Measurements from ENCODE around the gene C11orf65.

Gene C11orf65, protein sequence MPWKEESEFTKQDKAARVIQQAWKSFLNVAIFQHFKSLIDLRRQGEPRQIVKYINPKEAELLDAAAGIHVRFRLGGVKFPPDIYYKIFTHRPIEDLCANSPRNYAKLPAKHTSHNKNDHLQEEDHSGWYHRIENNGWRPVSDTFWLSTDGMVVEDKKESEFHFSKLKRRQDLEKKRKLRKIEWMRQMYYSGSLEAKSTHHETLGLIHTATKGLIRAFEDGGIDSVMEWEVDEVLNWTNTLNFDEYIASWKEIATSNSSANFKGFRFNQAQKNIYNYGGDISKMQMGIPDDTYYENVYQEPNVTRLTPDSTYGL

DNA sequence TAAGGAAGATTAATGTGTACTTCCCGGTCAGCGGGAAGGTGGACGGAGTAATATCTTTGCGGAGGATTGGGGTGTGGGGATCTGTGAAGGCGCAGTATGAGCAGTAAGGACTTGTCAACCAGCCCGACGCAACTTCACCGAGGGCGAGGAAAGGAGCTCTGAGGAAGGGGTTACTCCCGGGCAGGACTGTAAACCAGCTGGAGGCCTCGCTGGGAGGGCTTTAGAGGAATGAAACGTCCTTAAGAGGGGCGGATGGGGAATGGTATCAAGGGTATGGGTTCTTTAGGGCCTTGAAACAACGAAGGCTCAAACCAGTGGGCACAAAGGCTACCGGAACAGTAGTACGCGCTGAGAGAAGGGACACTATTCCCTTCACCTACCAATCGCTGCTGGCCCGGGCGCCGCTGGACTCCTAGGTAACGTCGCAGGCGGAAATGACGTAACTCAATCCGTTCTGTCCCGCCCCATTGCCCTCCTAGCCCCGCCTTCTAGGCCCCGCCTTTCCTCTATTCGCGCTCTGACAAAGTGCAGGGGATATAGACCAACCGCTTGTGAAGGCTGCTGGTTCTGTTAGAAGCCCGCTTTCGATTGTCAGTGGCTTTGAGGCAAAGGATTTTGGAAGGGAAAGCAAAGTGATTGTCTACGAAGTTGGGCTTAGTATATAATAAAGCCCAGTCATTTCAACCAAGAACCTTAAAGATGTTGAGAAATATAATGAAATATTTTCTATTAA lies at the start of gene C11orf65:
Gene C11orf65, minus strand, starts transcription at position 439 of the 733 bp plus-strand sequence. CDS start 5,970 bp downstream, outside the sequence.
- peak; percentile 97 for DNase-seq (ENCODE audit: low read depth)

- DNase-seq (ENCODE audit: low read depth), result no peak
Observed at GRCh38 chr11:108516125-108516524, 48.8 kb upstream of the C11orf65 start.

DNA sequence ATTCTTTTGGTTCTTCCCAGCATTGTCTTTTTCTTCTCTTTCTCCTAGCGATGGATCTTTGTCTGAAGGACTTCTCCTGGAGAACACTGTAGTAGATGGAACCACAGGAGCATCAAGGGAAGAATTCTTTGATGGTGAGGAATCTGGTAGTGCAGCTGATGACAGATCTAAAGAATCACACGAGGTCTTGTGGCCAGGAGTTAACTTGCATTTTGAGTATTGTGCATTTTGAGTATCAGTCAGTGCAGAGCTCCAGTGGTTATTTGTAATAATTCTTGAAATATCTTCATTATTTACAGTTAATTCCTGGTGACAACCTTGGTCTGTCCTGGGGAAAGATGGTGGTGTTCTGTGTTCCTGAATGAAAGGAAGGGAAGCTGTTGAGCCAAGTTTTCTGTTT lies 45.4 kb upstream of the C11orf65 start:
- no peak for DNase-seq (ENCODE audit: low read depth)

DNA sequence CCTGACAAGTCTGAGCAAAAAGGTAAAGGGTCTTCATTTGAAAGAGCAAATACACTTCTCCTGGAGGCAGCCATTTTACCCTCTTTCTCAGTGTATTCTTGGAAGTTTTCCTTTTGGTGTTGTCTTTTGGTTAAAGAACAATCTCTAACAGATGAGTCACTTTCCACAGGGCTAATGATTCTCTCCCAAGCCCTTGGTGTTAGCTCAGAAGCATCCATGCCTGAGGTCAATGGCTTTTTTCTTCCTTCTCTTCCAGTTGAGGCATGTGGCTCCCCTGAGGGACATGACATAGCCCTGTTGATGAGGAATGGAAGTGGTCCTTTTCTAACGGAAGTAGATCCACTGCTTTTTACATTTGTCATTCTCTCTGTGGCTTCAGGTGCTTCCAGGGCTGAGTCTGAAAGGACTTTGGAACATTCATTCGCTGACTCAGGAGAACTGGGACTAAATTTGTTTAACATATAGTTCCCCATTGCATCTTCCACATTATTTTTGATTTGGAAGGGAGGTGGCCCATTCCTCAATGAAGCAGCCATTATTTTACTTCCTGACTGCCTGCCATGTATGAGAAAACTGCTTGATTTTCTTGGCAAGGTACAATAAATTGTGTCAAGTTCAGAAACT lies 44.6 kb upstream of the C11orf65 start:
- peak; percentile 78 for DNase-seq (ENCODE audit: low read depth)

GRCh38 chr11:108508653-108509593 lies 41.6 kb upstream of the C11orf65 start:
- no peak for DNase-seq (ENCODE audit: low read depth)

- peak; percentile 17 for DNase-seq (ENCODE audit: low read depth)
Observed at GRCh38 chr11:108501396-108501795, 34.1 kb upstream of the C11orf65 start.

DNA sequence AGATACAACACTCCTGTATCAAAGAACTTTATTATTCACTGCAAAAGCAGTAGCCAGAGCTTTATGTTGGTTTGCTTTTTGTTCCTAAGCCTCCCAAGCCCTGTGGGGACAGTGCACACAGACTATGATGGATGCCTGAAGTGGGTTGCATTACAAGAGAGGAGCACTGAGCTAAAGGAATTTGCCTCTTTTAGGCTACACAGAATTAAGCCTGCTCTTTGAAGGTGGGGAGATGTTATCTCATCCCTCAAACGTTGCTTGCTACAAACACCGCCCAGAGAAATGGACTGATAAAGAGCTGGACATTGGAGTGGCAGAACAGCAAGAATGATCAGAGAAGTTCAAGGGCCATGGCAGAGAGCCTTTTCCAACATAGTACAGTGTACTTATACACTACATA lies 33.4 kb upstream of the C11orf65 start:
- DNase-seq (ENCODE audit: low read depth), result no peak

GRCh38 chr11:108500169-108500568 lies 32.8 kb upstream of the C11orf65 start:
- DNase-seq (ENCODE audit: low read depth), result no peak

DNA sequence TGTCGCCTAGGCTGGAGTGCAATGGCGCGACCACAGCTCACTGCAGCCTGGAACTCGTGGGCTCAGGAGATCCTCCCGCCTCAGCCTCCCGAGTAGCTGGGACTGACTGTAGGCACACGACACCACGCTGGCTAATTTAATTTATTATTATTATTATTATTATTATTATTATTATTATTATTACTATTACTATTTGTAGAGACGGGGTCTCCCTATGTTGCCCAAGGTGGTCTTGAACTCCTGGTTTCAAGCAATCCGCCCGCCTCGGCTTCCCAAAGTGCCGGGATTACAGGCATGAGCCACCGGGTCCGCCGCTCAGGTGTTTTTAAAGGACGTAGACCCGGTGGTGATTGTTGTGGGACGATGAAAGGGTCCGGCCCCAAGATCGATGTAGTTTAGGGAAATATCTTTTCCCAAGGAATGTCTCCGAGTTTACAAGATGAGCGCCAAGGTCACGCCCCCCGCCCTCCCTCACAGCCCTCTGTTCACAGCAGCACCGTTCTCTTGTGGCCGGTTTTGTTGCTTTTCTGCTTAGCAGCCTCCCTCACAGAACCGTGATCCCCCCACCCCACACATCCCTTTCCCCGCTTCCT lies 31.6 kb upstream of the C11orf65 start:
- no peak for DNase-seq (ENCODE audit: low read depth)

GRCh38 chr11:108498046-108498815 lies 30.9 kb upstream of the C11orf65 start, which contains the start of gene POGLUT3:
Gene POGLUT3 (minus strand): TSS chr11:108498384. CDS start chr11:108498366, 18 bp downstream.
- DNase-seq (ENCODE audit: low read depth), result peak; percentile 38

- DNase-seq (ENCODE audit: low read depth), result peak; percentile 100
Observed at GRCh38 chr11:108497317-108498045, 30.2 kb upstream of the C11orf65 start.

DNA sequence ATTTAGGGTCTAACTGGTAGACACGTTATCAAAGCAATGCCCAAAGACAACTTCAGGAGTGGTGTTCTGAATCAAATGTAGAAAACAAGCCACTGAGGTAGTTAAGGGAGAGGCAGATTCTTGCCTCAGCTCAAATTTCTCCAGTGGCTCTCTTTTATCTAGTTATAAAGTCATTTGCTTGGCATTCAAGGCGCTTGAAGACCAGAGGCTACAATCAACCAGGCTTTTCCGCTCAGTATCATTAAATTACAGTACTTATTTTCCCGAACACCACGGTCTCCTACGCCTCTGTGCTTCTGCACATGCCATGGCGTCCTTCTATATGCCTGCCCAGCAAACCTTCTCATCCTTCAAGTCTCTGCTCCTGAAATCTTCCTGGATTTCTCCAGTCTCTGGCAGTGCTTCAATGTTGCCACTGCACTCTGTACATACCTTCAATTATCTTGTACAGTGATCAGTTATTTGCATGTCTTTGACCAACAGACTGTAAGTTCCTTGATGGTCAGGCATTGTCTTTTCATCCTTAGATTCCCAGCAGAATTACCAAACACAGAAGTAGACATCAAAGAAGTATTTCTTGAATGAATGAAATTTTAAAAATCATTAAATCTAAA lies 29.4 kb upstream of the C11orf65 start:
- DNase-seq (ENCODE audit: low read depth), result peak; percentile 21

DNA sequence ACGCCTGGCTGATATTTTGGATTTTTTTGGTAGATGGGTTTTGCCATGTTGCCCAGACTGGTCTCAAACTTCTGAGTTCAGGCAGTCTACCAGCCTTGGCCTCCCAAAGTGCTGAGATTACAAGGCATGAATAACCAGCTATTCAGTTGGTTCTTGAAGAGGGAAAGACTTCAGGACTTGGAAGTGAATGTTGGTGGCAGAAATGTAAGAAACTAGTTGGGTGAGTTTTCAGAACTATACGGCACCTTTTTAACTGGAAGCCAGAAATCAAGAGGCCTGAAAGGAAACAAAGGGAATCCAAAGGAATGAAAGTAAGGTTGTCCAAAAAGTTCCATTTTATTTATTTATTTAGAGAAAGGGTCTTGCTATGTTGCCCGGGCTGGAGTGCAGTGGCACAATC lies 28.0 kb upstream of the C11orf65 start:
- no peak for DNase-seq (ENCODE audit: low read depth)

- no peak for DNase-seq (ENCODE audit: low read depth)
Observed at GRCh38 chr11:108494182-108494581, 26.9 kb upstream of the C11orf65 start.

GRCh38 chr11:108491936-108492335 lies 24.6 kb upstream of the C11orf65 start:
- DNase-seq (ENCODE audit: low read depth), result no peak

DNA sequence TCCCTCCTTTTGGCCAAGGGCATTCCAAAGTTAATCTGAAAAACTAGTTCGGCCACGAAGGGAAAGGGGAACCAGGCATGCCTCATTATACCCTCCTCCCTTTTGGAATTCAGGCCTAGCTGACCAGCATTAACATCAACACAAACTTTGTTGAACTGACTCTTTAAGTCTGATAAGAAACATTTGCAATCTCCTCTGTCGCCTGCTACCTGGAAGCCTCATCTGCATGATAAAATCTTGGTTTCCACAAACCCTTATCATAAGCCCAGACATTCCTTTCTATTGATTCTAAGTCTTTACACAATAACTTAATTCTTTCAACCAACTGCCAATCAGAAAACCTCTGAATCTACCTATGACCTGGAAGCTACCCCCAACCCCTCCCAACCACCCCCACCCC lies 19.5 kb upstream of the C11orf65 start:
- no peak for DNase-seq (ENCODE audit: low read depth)

- DNase-seq (ENCODE audit: low read depth), result no peak
Observed at GRCh38 chr11:108486331-108486730, 19.0 kb upstream of the C11orf65 start.

DNA sequence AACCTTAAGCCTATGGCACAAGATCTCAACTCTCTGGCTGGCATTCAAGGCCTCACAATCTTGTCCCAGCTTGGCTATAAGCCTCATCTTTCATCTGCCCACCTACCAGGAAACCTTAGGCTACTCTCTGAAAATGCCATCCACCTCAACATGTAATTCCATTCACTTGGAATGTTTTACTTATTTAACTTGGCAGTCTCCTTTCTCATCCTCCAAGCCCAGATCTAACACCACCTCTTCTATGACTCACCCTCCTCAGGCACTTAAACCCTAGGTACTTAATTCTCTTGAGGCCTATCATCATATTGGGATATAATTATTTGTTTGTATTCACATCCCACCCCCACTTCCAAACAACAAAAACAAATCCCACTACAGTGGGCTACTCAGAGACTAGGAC lies 15.8 kb upstream of the C11orf65 start:
- DNase-seq (ENCODE audit: low read depth), result peak; percentile 45

DNA sequence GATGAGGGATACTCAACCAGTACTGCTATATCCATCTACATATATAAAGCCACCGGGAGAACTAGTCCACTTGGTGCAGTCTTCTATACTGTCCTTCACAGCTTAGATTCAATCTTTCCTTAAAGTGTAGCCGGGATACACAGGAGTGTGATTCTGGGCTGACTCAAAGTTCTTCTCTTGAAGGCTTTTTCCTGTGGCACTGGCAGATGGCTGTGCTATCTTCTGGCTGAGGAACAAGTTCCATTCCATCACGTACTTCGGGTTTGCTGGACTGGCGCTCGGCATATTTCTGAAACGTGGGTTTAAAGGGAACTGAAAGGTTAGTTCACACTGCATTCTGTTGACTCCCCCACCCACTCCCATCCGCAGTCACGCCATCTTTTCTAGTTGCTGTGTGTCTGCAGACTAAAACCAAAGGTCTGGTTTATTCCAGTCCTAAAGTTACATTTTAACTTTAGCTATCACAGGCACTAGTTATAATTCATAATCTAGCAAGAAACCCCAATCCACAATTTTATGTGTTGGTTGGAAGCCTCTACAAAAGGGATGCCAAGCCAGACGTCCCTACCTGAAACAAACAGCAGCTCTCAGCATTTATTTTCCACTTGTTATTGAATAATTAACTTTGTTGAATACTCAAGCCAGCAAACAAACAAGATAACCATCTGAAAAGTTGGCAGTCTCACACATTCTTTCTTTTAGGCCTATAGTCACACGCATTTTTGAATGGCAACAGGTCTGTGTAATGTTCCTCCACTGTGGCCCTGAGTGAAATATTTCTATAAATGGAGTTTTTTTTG lies 7.5 kb upstream of the C11orf65 start:
- DNase-seq (ENCODE audit: low read depth), result no peak

All from iris pigment epithelial cell (primary cell).